Left renal pelvis (tissue), 4 donors: ENCODE measurements around the gene NXN. TPM values are rescaled to one million over a fixed set of nuclear protein-coding genes. Genes with fewer than 3 reads are reported as not detected.
A peak's percentile ranks its signal among the peaks of the same experiment; 100 is the strongest.
"Not testable (repeated sequence)": the region's sequence is repeated elsewhere in the genome, so short reads cannot be mapped to it uniquely, and the experiment has no call there.

Source experiments
- DNase-seq, 4 donors: peaks; one replicate each; pipeline ENCODE4 v3.0.0-alpha.2; 2013; ENCODE audit warnings: low read depth in 4 of 4, low spot score in 3 of 4
- polyA plus RNA-seq, 4 donors: library from polyadenylated mRNA; unstranded; fragments of 120-200 nt; gene quantifications; one replicate each; pipeline ENCODE4 v1.2.1, GENCODE V29; 2013; ENCODE audit not compliant: insufficient read length in 4 of 4

NXN gene
- polyA plus RNA-seq, 4 donors, result 18.1 to 38.8 (median 35.3) TPM

DNA sequence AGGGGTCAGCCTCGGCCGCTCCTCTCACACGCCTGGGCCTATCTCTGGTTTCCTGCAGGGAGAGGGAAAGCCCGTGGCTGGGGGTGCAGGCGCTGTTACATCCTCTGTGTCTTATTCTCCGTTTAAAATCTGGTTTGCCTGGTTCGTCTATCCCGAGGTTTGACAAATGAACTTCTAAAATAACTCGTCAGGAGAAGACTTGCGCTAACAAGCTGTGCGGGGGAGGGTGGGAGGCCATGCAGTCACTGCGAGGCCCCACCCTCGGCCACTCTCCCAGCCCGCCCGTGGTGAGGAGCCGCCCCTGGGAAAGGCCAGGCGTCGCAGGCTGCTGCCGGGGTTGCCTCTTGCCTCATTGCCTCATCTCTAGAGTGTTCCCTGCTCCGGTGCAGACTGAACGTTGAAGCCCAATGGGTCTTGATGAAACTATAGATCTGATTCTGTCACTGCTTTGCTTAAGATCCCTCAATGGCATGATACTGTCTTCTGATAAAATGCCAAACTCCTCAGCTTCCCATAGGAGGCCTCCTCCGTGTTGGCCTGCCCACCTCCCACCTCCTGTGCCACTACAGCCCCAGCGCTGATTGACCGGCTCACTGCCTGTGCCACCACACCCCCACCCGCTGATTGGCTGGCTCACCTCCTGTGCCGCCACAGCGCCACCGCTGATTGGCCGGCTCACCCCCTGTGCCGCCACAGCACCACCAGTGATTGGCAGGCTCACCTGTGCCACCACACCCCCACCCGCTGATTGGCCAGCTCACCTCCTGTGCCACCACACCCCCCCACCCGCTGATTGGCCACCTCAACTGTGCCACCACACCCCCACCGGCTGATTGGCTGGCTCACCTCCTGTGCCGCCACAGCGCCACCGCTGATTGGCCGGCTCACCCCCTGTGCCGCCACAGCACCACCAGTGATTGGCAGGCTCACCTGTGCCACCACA is 189.4 kb downstream of the NXN start:
- peak in 1 of 4 donors; percentile 31 for DNase-seq

DNA sequence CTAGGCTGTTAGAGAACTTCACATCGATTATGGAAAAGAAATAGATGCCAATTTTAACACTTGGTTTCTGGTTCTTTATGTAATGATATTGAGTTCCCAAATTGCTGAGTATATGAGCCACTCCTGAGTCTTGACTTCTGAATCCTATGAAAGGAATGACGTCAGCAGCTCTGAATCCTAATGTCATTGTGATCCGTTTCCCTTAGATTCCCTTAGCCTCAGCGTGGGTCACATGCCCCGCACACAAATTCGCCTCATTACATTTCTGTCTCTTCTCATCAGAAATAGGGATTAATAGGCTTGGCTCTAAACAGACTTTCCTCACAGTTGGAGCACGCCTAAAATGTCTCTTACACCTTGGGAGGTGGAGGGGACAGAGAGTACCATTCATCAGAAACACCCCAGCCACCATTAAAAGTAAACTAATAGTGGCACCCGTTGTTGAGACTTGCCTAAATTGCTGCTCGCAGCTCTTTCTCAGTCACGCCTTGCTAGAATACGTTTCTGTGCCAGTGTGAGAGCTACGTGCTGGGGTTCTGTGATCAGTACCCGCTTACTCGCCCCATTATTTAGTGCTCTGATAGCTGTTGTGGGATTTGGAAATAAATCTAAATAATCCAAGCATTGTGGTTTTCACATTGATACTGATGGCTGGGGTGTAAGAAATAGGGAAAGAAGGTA is 190.3 kb downstream of the NXN start:
- no peak for DNase-seq

DNA sequence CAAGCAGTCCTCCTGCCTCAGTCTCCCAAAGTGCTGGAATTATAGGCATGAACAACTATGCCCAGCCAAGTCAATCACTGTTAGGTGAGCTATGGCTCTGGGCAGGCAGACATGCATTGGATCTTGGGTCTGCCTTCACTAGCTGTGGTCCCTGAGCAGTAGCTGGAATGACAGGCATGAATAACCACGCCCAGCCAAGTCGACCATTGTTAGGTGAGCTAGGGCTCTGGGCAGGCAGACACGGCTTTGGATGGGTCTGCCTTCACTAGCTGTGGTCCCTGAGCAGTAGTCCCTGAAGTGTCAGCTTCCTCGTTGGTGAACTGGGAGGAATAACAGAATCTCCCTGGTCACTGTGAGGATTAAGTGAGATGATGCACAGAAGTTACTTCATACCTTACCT is 191.0 kb downstream of the NXN start:
- no peak for DNase-seq

DNA sequence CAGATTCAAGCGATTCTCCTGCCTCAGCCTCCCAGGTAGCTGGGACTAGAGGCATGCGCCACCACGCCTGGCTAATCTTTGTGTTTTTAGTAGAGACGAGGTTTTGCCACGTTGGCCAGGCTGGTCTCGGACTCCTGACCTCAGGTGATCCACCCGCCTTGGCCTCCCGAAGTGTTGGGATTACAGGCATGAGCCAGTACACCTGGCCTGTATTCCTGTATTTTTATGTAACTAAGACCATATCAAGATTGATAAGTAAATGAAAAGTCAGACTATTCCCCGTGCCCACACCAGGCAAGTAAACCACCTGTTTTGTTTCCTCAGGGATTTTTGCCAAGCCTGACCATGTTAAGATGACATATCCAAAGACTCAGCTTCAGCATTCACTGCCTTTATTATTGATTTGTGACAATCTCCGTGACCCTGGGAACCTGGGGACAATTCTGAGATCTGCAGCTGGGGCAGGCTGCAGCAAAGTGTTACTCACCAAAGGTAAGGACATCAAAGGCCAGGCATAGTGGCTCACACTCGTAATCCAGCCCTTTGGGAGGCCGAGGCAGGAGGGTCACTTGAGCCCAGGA is 191.8 kb downstream of the NXN start:
- DNase-seq, result no peak

DNA sequence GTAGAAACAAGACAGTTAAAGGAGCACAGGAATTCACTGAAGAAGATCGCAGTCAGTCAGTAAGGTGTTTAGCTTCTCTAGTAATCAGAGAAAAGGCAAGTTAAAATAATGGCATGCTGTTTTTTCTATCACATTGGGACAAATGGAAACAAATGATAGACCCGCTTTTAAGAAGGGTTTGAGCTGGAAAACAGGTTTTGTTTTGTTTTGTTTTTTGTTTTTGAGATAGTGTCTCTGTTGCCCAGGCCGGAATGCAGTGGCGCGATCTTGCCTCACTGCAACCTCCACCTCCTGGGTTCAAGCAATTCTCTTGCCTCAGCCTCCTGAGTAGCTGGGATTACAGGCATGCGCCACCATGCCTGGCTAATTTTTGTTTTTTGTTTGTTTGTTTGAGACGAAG is 193.7 kb downstream of the NXN start:
- DNase-seq, result not testable (repeated sequence)

DNA sequence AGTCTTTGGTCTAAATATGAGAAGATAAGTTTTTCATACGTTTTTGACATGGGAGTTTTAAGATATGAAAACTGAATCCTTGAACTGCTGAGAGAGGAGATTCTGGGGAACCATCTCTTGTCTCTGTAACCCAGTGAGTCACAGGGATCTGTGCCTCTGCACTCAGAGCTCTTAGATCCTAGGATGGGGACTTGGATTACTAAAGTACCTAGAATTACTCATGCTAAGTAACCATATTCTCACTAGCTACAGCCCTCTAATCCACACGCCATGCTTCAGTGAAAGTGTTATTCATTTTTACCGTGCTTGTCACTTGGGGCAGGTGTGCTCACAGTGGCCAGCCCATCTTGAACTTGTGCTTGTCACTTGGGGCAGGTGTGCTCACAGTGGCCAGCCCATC is 195.4 kb downstream of the NXN start:
- no peak for DNase-seq

DNA sequence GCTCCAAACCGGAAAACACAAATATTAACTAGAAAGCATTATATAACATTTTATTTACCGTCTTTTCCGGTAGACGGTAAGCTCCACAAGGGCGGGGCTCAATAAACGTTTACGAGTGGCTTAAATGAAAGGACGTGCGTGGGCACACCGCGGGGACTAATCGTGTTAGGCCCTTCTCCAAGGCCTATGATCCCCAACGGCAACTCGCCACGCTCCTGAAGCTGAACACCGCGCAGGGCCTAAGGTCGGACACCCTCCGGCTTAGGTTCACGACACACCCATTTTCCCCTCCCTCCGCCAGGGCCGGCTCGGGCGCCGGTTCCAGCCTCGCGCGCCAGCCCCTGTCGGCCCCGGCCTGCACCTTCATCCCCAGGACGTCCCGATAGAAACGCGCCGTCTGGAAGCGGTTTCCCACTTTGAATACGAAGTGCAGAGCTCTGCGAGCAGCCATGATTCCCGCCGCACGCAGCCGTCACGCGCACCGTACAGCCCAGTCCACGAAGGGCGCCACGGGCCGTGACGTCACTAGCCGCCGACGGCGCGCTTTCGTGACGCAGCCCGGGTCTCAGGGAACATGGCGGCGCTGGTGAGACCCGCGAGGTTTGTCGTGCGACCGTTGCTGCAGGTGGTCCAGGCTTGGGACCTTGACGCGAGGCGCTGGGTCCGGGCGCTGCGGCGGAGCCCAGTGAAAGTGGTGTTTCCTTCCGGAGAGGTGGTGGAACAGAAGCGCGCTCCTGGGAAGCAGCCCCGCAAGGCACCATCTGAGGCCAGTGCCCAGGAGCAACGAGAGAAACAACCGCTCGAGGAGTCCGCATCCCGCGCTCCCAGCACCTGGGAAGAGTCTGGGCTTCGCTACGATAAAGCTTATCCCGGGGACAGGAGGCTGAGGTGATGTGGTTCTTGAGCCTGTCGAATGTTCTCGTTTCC is 197.5 kb downstream of the NXN start, which contains the start of the genes GLOD4 and MRM3:
Gene GLOD4, minus strand, starts transcription at position 476 of the 927 bp plus-strand sequence. Its CDS starts 25 bp downstream, at position 451.
Gene MRM3, plus strand, starts transcription at position 549 of the 927 bp plus-strand sequence. Its CDS starts 26 bp downstream, at position 575.
- DNase-seq, result peak; percentile 78 to 84 (median 83)

DNA sequence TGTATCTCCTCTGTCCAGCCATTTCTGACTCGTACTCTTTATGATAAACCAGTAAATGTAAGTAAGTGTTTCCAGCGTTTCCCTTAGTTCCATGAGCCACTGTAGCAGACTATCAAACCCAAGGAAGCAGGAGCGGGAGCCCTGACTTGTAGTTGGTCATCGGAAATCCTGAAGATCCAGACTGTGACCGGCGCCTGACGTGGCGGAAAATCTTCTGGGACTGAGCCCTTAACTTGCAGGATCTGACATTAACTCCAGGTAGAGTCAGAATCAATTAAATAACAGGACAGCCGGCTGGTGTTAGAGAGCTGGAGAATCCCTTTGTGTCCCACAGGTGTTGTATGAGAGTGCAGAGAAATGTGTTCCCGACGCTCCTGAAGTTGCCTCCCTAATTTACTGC is 201.5 kb downstream of the NXN start:
- DNase-seq, result no peak

DNA sequence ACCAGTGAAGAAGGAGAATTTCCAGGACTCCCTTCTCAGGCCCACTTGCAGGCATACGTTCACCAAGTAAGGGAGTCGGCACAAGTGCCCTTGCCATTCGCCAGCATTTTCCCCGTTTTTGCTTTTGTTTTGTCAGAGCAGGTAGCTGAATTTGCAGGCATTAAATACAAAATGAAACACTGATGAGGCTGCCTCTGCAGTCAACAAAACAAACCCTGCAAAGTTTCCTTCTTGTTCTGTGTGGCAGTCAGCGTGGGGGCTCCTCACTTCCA is 205.3 kb downstream of the NXN start:
- DNase-seq, result no peak

DNA sequence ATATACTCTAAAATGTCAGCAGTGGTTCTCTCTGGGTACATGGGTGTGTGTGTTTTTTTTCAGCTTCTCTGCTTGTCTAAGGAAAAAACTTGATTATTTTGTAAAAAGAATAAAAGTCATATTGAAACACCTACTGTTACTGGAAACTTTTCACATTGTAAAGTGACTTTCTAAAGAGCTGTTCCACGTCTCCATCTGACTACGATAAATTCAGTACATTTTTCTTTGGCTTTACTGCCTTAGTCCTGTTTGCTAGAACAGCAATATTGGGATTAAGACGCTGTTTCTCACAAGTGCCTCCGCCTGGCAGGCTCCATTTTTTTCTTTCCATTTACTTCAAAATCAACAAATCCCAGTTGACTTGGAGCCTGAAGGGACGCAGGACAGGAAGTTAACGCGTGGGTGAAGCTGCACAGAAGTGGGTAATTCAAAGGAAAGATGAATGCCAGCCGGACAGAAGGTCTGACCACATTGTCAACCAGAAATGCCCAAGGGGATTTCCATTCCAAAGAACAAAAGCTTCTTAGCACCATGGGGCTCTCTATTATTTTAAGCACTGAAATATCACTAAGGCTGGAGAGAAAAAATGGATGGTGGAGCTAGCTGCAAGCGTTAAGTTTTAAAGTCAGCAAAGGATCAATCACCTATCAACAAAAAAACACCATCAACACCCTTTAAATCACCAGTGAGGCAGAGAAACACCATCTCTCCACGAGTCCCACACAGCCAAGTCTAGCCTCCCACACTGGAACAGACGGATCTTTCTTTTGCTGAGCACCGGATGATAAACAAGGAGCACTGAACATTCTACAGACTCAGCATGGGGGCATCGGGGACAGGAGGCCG is 205.9 kb downstream of the NXN start:
- no peak for DNase-seq

DNA sequence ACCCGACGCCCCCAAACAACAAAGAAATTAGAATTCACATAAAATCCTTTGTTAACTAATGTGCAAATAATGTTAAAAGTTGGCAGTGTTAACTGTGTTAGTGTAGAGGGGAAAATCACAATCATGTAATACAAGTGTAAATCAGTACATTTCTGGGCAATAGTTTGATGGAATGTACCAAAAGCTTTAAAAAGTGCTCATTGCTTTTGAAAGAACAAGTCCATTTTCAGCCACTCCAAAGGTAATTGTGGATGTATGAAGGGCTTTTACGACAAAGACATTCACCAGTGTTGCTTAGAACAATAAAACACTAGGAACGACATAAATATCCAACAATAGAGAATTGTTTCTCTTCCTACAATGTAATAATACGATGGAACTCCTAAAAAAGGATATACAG is 206.6 kb downstream of the NXN start:
- DNase-seq, result no peak

DNA sequence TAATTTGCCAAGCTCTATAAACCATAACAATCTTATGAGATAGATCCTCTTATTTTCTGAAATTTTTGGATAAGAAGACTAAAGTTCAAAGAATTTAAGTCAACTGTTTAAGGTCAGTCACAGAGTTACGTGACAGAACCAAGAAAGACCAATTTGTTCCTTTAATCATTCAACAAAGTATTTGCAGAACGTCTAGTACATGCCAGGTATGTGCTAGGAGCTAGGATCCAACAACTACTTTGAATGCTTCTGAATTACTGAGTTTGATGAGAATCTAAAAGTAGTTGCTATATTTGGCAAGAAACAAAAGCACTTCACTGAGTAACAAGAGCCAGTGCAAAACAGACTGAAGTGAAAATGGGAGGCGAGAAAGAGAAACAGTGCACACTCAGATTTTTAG is 212.5 kb downstream of the NXN start:
- no peak for DNase-seq

DNA sequence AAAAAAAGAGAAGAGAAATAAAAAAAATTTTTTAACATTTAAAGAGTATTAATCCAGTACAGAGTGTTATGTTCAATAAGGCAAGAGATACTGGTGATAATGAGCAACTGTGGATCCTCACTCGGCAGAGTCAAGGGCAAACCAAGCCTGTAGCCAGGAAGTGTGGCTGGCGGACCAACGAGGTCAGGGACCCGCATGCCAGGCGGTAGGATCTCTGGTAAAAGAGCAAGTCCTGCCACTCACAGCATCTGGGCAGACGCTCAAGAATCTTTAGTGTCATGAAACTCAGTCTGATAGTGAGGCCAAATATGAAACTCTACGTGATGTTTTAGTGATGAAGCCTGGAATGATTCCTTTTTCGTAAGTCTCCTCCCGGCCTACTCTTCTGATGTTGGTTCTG is 219.2 kb downstream of the NXN start:
- no peak for DNase-seq

DNA sequence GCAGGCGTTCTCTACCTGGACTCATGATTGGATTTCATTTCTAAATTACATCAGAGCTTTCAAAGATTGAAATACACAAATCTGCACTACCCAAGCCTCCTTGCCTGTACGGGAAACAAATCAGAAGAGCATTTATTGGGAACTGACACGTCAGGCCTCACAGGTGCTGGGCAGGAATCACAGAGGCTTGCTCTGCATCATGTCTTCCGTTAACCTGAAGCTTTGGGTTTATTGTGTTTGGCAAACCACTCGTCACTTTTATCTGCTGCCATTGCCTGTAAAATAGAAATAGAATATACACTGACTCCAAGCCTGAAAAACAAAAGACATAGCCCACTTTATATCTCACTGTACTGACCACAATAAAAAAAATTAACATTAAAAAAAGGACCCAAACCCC is 219.6 kb downstream of the NXN start:
- no peak for DNase-seq

DNA sequence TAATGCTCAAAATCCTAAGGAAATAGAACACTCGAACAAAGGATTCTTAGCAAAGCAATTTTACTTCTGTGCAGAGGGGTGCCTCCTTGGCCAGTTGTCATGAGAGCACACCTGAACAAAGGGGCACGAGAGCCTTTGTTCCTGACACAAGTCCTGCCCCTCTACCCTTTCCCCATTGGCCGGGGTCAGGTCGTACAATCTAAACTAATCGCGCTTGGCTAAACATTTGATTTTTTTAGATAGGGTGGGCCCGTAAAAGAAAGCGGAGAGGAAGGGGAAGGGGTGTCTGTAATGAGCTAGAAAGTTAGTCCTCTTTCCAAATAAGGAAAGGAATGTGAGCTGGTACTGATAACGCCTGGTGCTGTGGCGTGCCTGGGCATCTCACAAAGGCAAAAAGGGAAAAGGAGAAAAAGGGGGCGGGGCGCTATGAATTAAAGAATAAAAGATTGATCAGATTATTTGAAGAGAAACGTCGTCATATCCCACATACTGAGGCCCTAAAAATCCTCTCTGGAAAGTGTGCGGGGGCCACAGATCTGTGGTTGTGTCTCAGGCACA is 223.5 kb downstream of the NXN start:
- not testable (repeated sequence) for DNase-seq

DNA sequence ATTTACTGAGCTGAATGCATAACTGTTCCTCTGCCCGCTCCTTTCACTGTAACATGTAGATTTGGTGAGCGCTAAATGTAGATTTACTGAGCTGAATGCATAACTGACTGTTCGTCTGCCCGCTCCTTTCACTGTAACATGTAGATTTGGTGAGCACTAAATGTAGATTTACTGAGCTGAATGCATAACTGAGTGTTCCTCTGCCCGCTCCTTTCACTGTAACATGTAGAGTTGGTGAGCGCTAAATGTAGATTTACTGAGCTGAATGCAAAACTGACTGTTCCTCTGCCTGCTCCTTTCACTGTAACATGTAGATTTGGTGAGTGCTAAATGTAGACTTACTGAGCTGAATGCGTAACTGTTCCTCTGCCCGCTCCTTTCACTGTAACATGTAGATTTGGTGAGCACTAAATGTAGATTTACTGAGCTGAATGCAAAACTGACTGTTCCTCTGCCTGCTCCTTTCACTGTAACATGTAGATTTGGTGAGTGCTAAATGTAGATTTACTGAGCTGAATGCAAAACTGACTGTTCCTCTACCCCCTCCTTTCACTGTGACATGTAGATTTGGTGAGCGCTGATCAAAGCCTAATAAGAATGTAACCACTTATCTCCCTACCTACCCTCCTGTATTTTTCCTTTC is 224.1 kb downstream of the NXN start:
- DNase-seq, result not testable (repeated sequence)

DNA sequence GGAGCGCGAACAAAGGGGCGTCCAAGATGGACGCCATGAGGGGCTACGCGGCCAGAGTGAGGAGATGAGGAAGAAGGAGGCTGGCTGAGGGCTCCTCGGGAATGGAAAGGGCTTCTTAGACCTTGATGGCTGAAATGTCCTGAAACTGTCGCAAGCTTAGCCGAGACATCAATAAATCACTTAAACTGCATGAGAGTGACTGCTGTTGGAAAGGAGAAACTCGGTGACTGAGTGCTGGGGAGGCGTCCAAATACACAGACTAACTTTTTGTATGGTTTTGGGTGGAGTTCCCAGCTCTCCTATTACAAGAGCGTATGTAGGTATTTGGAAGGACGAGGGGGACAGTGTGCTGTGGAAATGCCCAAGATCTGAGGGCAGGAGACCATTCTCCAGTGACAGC is 226.2 kb downstream of the NXN start:
- no peak for DNase-seq

DNA sequence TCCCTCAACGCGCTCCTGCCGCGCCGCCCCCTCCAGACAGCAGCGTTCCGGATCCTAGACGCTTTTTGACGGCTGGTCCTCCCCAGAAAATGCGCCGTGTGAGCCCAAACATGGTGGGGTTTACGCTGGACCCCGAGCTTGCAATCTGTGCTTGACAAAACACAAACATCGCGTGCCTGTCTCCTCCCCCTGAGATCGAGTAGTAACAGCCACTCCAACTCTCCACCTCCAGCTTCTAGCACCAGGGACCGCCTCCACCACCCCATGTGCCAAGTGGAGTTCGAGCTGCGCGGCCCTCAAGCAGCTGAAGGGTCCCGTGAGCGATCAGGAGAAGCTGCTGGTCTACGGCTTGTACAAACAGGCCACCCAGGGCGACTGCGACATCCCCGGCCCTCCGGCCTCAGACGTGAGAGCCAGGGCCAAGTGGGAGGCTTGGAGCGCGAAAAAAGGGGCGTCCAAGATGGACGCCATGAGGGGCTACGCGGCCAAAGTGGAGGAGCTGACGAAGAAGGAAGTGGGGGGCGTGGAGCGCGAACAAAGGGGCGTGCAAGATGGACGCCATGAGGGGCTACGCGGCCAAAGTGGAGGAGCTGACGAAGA is 226.9 kb downstream of the NXN start:
- DNase-seq, result peak in 2 of 4 donors; percentile 36 to 46
